ENCODE measurements around the gene AFG1L.
"Not testable (repeated sequence)": the region's sequence is repeated elsewhere in the genome, so short reads cannot be mapped to it uniquely, and the experiment has no call there.

Gene AFG1L

DNA sequence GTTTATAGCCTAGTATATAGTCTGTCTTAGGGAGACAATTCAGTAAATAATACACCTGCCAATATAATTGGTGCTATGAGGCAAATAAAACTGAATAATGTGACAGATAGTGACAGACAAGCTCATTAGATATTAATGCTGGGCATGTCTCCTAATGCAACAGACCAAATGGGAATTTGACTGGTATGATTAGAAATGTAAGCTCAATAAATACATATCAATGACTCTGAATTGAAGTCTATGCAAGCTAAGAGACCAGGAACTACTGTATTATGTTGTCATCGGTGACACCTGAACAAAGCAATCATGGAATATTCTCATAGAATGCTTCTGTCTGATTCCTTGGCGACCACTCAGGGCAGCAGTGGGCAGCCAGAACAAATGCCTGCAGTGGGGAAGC is 31.5 kb upstream of the AFG1L start:
- no peak overlapping the region for H3K4me3 ChIP-seq (replicated peaks; ENCODE audit: insufficient read depth, low read length)
- H3K27ac ChIP-seq (replicated peaks), result no peak overlapping the region
- no peak for DNase-seq (ENCODE audit: low read depth in 1 of 2, low spot score in 1 of 2)
- H3K27me3 ChIP-seq (ENCODE audit: insufficient read depth, poor library complexity, severe bottlenecking), result no peaks in the 10 kb centered on the region
- no peak for TF ChIP-seq REST (IDR thresholded peaks at IDR 0.05; ENCODE audit: insufficient replicate concordance, low read depth)
- TF ChIP-seq SPI1 (IDR thresholded peaks at IDR 0.05; ENCODE audit: borderline replicate concordance, low read depth), result no peak
- TF ChIP-seq POLR2AphosphoS5 (IDR thresholded peaks at IDR 0.05; ENCODE audit: low read depth), result no peak
- TF ChIP-seq, protein P1, sequence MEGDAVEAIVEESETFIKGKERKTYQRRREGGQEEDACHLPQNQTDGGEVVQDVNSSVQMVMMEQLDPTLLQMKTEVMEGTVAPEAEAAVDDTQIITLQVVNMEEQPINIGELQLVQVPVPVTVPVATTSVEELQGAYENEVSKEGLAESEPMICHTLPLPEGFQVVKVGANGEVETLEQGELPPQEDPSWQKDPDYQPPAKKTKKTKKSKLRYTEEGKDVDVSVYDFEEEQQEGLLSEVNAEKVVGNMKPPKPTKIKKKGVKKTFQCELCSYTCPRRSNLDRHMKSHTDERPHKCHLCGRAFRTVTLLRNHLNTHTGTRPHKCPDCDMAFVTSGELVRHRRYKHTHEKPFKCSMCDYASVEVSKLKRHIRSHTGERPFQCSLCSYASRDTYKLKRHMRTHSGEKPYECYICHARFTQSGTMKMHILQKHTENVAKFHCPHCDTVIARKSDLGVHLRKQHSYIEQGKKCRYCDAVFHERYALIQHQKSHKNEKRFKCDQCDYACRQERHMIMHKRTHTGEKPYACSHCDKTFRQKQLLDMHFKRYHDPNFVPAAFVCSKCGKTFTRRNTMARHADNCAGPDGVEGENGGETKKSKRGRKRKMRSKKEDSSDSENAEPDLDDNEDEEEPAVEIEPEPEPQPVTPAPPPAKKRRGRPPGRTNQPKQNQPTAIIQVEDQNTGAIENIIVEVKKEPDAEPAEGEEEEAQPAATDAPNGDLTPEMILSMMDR (IDR thresholded peaks at IDR 0.05; ENCODE audit: insufficient read depth, low read length), result no peak
- no peak for TF ChIP-seq GABPA (IDR thresholded peaks at IDR 0.05; ENCODE audit: low read depth)

DNA sequence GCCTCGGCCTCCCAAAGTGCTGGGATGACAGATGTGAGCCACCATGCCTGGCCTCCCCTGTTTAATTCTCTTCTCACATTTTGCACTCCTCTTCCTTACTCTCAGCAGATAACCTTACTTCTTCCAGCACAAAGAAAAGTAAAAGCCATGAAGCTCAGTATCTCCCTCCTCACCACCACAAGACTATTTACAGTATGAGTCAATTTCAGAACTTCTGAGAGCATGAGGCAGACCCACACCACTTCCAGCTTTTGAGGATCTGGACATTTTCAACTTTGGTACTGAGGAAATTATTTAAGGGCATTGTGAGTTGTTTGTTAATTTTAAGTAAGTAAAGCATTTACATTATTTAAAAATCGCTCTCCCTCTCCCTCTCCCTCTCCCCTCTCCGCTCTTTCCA is 26.0 kb upstream of the AFG1L start:
- H3K4me3 ChIP-seq (replicated peaks; ENCODE audit: insufficient read depth, low read length), result no peak overlapping the region
- no peak for DNase-seq (ENCODE audit: low read depth in 1 of 2, low spot score in 1 of 2)
- TF ChIP-seq, protein P1 (IDR thresholded peaks at IDR 0.05; ENCODE audit: insufficient read depth, low read length), result no peak
- no peak for TF ChIP-seq REST (IDR thresholded peaks at IDR 0.05; ENCODE audit: insufficient replicate concordance, low read depth)
- no peak for TF ChIP-seq POLR2AphosphoS5 (IDR thresholded peaks at IDR 0.05; ENCODE audit: low read depth)
- no peak for TF ChIP-seq SPI1 (IDR thresholded peaks at IDR 0.05; ENCODE audit: borderline replicate concordance, low read depth)
- TF ChIP-seq GABPA (IDR thresholded peaks at IDR 0.05; ENCODE audit: low read depth), result no peak
- no peaks in the 10 kb centered on the region for H3K27me3 ChIP-seq (ENCODE audit: insufficient read depth, poor library complexity, severe bottlenecking)
- no peak overlapping the region for H3K27ac ChIP-seq (replicated peaks)

DNA sequence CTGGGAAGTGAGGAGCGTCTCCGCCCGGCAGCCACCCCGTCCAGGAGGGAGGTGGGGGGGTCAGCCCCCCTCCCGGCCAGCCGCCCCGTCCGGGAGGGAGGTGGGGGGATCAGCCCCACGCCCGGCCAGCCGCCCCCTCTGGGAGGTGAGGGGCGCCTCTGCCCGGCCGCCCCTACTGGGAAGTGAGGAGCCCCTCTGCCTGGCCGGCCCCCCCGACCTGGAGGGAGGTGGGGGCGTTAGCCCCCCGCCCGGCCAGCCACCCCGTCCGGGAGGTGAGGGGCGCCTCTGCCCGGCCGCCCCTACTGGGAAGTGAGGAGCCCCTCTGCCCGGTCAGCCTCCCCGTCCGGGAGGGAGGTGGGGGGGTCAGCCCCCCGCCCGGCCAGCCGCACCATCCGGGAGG is 24.9 kb upstream of the AFG1L start:
- not testable (repeated sequence) for H3K27ac ChIP-seq (replicated peaks); H3K27me3 ChIP-seq (ENCODE audit: insufficient read depth, poor library complexity, severe bottlenecking); DNase-seq (ENCODE audit: low read depth in 1 of 2, low spot score in 1 of 2); H3K4me3 ChIP-seq (replicated peaks; ENCODE audit: insufficient read depth, low read length)

DNA sequence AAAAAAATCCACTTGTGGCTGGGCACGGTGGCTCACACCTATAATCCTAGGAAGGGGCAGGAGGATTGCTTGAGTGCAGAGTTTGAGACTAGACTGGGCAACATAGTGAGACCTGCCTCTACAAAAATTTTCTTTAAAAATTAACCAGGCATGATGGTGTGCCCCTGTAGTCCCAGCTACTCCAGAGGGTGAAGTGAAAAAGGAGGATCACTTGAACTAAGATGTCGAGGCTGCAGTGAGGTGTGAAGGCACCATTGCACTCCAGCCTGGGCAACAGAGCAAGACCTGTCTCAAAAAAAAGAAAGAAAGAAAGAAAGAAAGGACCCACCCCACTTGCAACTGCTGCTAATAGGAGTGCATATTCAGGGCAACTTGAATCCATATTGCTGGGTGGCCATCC is 20.3 kb upstream of the AFG1L start:
- no peak overlapping the region for H3K4me3 ChIP-seq (replicated peaks; ENCODE audit: insufficient read depth, low read length)

More for the DNA sequence above, 20.3 kb upstream of the AFG1L start:
- no peak for TF ChIP-seq SPI1 (IDR thresholded peaks at IDR 0.05; ENCODE audit: borderline replicate concordance, low read depth)
- no peak for TF ChIP-seq GABPA (IDR thresholded peaks at IDR 0.05; ENCODE audit: low read depth)
- TF ChIP-seq REST (IDR thresholded peaks at IDR 0.05; ENCODE audit: insufficient replicate concordance, low read depth), result no peak
- TF ChIP-seq POLR2AphosphoS5 (IDR thresholded peaks at IDR 0.05; ENCODE audit: low read depth), result no peak
- TF ChIP-seq, protein P1 (IDR thresholded peaks at IDR 0.05; ENCODE audit: insufficient read depth, low read length), result no peak
- no peak overlapping the region for H3K27ac ChIP-seq (replicated peaks)
- H3K27me3 ChIP-seq (ENCODE audit: insufficient read depth, poor library complexity, severe bottlenecking), result no peaks in the 10 kb centered on the region
- DNase-seq (ENCODE audit: low read depth in 1 of 2, low spot score in 1 of 2), result no peak

All from HL-60 (cell line).